Measurements from ENCODE around the gene ROGDI.

Gene ROGDI, protein sequence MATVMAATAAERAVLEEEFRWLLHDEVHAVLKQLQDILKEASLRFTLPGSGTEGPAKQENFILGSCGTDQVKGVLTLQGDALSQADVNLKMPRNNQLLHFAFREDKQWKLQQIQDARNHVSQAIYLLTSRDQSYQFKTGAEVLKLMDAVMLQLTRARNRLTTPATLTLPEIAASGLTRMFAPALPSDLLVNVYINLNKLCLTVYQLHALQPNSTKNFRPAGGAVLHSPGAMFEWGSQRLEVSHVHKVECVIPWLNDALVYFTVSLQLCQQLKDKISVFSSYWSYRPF
- 1.1 to 5.0 (median 2.4) reads per million in 3 experiments for total RNA-seq

DNA sequence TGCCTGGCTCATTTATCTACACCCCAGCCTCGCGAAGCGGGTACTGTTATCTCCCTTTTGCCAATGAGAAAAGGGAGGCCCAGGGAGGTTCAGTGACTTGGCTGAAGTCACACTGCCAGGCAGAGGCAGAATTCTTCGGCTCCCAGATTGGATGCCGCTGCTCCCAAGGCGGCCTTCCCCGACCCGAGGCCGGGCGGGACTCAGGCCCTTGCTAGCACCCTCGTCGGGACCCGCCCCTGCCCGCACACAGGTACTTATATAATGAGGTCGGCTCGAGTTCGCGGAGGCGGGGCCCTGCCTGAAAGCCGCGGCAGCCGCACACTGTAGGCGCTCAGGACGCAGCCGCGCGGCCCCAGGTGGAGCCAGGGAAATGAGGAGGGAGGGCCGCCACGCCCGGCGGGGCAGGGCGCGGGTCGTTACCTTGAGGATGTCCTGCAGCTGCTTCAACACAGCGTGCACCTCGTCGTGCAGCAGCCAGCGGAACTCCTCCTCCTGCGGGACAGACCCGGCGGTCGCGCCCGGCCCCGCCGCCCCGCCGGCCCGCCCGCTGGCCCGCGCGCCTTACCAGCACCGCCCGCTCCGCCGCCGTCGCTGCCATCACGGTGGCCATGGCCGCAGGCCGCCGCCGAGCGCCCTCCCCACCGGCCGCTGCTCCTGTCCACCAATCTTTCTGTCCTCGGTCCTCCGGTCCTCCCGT, at the start of gene ROGDI:
Gene ROGDI (minus strand): TSS at position 672 of the 697 bp plus-strand sequence. CDS start 62 bp downstream, at position 610.
- peak; percentile 89 for DNase-seq

DNA sequence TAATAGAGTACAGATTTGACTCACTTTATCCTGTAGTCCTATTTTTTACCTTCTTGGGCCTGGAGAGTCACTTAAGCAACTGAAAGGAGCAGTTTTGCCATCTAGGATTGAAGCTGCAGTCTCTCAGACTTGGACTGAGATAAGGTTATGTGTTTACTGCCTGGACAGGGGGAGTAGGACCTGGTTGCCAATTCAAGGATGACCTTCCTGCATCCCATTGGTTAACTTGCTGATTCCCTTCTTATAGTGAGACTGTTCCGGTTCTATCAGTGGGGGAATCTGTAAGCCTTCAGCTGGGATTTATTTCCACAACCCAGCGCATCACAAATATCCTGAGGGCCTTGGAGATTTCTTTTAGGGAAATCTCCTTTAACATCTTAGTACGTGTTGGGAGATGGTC, 47.8 kb upstream of the ROGDI start:
- DNase-seq, result no peak

DNA sequence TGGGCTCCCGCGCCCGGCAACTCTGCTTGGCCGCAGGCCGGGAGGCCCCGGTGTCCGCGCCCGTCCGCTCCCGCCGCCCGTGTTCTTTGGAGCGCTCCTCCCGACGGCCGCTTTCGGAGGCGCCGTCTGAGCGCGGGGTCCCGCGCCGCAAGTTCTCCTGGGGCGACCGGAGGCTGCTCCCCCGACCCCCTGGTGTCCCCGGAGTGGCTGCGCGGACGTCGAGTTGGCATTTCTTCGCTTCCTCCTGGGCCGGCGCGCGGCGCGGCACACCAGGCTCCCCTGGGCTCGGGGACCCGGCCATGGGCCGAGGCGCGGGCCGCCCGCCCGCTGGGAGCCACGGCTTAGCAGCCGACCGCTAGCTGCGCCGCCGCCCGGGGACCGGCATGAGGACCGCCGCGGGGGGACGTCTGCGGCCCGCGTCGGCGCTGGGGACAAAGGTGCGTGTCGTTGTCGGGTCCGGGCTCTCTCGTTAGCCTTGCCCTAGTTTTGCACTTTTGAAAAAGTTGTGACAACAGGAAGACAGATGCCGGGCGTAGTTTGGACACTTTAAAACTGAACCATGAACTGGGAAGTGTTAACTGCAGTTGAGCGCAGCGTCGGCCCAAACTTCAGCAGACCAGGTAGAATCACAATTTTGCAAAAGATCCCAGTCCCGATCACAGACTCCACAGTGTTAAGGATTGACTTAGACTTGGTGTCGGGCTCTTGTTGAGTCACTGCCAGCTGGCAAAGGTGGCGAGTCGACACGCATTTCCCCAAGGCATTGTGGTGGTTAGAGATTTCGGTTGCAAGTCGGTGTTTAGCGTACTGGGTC, 45.5 kb upstream of the ROGDI start:
- peak; percentile 29 for DNase-seq

DNA sequence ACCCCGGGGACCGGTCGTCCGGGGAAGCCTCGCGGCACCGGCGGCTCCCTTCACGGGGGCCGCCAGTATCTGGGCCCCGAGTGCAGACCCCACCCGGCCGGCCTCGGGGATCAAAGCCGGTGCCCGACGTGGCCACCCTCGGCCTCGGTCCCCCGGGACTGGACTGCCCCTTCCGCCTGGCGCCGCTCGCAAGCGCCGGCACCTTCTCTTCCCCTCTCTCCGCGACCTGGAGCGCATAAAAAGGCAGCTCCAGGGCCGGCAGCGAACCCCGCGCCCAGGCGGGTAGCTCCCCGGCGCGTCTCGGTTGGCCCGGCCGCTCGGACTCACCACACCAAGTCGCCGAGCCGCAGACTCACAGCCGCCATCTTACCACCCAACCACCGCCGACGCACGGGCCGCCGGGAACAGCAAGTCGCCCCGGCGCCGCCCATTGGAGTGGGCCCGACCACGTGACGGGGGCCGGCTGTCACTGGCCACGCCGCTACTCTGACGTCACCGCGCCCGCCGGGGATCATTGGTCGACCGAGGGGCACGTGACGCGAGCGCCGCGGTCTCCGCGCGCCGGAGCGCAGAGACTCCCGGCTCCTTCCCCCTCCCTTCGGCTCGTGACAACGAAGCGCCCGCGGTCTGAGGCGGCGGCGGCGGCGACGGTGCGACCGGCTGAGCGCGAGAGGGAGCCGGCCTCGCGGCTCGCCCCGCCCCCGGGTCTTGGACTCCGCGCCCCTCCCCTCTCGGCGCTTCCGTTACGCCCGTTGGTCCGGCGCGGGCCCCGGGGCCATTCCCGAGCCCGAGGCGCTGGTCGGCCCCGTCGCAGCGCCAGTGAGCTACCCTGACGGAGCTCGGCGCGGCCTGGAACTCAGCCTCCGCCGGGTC, 44.7 kb upstream of the ROGDI start, which contains the start of the genes GLYR1 and UBN1:
Gene GLYR1 (minus strand): TSS at position 388 of the 873 bp plus-strand sequence. CDS start 23 bp downstream, at position 365.
Gene UBN1 (plus strand): TSS at position 581 of the 873 bp plus-strand sequence. CDS start 5,437 bp downstream, outside the sequence.
- peak; percentile 99 for DNase-seq

DNA sequence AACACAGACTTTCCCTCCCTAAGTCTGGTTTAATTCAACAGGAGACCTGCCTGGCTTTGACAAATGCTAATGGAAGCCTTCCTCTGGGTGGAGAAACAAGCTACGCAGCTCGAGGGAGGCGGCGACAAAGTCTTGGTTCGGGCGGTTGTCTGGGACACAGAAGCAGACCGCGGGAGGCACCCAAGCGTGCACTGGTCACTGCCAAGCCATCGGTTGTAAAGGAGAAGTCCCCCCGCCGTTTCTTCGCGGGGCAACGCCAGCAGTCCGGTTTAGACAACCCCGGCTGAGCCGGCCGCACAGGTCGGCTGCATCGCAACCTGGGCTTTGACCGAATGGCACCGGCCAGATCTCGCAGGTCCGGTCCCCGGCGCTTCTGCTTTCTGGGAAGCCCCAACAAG, 44.1 kb upstream of the ROGDI start:
- DNase-seq, result peak; percentile 15

DNA sequence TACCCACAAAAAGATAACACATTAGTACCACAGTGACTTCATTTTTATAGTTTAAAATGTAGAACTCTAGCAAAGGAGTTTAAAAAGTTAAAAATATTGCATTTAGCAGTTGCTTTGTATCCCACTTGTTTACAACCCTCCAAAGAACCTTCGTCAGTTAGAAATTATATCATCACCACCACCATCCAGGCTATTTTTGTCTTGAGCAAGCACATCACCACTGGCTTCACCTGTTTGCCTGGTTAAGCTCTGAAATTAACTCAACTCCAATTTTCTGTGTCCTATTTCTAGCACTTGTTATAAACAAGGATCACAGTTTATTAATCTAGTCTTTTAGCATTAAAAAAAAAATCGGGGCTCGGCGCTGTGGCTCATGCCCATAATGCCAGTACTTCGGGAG, 38.6 kb upstream of the ROGDI start:
- no peak for DNase-seq

DNA sequence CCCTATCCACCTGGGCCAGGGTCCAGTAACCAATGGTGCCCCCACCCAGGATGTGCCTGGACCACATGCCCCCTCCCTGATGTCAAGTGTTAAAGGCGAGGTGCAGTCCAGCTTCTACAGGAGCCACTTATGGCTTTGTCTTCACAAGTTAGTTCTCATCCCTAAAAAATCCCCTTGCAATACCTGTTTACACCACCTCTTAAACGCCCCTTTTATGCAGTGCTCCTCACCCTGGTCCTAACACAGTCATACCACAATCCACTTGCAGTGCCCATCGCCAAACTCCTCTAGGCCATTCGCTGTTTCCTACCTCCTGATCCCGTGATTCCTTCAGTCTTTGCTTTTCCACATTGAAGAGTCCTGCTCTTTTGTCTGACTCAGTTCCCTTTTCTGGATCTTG, 37.5 kb upstream of the ROGDI start:
- no peak for DNase-seq

DNA sequence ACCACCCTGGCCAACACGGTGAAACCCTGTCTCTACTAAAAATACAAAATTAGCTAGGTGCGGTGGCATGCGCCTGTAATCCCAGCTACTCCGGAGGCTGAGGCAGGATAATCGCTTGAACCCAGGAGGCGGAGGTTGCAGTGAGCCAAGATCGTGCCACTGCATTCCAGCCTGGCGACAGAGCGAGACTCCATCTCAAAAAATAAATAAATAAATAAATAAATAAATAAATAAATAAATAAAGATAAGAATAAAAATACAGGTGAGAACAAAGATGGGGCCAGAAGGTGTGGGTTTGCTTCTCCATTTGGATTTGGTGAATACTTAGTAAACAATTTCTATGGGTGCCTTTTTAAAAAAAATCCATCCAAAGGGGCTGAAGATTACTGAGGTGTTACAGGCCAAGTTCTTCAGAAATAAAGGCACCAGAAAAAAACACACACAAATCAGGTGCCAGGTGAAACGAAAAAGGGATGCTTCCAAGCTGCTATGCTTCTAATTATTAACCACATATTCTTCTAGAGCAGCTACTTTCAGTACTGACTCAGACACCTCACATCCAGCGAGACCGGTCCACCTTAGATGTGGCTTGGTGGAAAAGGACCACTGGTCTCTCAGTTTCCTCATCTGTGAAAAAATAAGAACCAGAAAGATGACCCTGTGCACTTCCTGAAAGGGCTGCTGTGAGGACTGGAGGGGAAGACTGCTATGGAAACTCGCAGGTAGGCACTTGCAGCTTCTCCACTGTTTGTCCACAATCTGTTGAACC, 35.5 kb upstream of the ROGDI start:
- no peak for DNase-seq

DNA sequence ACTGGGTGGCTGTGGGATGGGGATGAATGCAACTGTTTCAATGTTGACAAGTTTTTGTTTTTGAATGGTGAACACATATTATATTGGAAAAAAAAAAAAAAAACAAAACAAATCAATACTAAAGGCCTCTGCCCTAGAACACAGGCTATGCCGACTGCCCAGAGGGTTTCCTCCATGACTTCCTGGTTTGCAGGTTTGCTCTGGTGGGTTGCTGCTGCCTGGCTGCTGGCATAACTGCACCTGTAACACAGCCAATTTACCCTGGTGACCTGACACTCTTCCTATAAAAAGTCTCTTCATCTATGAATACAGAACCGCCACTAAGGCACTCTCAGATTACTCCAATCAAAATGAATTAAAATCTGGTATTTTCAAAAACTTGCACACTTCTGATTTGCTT, 34.3 kb upstream of the ROGDI start:
- DNase-seq, result no peak

DNA sequence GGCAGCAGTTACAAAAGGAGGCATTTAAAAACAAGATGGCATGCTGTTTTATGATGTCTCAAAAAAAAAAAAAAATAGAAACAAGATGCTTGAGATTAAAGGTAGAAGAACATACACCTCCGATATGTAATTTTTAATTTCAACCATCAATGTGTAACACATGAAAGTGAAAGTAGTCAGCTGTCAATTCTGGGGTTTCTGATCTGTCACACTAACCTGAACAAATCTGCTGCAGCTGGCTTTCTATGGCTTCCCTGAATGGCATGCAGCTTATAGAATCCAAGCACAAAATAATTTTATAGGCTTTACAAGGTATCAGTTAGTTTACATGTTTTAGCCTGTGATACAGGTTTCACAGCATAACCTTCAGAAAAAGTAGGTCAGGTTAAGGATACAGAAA, 31.2 kb upstream of the ROGDI start:
- no peak for DNase-seq

DNA sequence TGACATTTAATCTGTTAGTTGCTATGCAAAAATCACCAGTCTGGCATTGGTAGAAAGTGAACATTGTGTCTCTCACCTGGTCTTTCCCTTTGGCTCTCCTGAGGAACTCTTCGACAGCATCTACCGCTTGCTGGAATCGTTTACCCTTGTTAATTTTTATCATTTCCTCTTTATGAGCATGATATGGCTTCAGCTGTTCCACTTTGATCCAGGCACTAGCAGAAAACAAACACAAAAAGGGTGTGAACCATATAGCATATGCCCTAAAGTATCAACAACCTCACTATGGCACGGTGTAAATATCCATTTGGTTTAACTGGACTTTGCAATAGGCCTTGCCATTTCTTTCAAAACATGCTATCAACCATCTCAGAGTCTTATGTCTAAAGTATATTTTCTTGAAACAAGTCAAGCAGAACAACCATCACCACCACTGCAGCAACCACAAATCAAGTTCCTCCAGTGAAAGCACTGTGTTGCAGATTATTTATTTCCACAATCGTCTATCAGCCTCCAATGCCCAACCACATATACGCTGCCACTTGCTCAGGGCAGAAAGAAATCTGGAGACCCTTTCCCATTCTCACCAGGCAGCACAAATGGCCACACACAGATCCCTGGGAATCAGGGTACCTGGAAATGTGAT, 30.4 kb upstream of the ROGDI start:
- no peak for DNase-seq

DNA sequence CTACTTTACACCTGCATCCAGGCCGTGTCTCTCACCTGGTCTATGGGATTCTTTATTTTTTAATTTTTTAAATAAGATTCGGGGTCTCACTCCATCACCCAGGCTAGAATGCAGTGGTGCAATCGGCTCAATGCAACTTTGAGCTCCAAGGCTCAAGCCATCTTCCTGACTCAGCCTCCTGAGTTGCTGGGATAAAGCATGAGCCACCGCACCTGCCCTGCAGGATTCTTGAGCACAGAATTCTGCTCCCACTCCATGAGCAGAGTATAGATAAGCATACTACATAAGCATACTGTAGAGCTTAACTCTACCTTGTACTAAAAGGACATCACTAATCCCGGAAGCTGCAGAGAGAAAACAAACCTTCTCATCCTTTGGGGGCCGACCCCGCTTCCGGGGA, 29.2 kb upstream of the ROGDI start:
- no peak for DNase-seq

DNA sequence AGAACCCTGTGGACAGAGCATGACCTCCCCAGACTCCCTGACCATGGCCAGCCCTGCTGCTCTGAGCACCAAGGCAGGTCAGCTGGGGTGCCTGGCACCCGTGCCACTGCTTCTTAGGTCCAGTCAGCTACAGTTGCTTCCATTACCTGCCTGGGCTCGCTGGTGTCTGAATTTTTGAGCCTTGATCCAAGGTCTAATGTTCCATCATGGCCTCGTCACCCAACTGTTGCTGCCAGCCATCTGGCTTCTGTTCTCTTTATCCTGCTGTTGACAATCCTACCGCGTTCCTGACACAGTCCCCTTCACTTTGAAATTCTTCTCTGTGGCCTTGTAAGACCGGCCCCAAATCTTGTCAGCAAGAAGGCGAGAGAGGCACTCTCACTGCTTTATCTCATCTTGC, 28.0 kb upstream of the ROGDI start:
- DNase-seq, result no peak

DNA sequence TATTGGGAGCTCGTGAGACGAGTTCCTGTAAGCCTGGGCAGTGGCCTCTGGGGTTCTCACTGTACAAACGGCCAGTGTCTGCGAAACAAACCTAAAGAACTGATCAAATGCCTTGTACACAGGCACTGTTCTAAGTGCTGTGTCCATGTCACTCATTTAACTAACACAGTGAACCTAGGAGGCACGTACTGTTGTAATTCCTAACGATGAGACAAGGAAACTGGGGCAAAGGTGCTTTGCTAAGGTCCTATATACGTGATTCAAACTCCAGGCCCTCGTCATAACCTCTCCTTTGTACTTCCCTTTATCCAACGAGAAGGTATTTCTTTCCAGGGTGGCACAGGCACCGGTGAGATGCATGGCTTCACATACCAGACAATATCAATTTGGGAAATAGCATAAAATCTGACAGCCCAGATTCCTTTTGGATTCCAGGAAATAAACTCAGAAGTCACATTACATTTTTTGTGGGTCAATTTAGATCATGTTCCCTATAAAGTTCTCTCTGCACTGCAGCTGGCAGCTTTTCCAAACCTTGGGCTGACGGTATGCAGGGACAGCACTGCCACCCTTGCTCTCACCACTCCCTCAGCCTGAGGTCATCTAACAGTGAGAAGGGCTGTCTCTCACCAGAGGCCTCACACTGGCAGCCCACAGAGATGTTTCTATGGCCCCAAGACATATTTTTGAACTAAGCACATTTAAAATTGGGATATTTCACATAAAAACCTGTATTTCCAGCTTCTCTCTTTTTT, 26.3 kb upstream of the ROGDI start:
- no peak for DNase-seq

DNA sequence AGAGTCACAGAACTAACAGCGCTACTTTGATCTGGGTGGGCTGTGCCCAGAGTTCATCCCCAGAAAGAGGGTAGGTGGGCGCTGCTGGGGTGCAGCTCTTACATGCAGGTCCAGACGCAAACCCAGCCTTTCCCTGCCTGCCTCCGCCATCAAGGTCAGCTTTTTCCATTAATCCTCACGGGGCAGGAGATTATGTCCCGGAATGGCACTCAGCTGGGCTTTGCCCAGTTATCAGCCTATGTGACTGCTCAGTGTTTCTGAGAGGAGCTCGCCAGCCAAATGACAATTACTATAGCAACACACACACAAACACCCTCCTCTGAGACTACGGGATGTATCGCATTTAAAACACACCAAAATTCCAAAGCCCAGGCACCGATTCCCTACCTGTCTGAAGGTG, 24.5 kb upstream of the ROGDI start:
- no peak for DNase-seq

DNA sequence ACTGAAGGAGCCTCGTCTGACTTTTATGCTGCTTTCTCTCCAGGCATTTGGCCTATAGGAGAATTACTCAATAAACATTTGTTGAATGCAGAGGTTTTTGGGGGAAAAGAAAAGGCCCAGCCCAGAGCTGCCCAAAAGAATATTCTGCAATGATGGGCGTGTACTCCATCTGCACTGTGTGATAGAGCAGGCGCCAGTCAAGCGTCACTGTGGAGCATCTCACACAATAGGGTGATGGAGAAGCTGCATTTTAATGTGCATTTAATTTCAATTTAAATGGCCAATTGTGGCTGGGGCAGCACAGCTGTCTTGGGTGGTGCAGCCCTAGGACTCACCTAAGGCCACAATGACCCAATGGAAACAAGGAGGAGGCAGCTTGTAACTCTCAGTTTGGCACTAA, 24.1 kb upstream of the ROGDI start:
- no peak for DNase-seq

DNA sequence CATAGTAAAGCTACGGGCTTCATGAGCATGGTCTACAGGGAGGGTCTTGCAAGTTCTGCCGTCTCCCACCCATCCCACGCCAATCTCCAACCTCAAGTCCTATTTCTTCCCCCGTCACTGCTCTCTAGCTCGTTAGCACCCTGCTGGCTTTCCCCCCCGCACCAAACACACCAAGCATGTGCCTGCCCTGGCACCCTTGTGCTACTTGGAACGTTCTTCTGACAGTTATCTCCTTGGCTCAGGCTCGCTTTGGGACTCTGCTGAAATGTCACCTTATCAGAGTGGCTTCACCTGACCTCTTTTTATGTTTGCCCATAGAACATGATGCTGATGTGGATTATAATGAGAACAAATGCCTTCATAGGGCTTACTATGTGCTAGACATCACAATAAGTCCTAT, 22.8 kb upstream of the ROGDI start:
- no peak for DNase-seq

DNA sequence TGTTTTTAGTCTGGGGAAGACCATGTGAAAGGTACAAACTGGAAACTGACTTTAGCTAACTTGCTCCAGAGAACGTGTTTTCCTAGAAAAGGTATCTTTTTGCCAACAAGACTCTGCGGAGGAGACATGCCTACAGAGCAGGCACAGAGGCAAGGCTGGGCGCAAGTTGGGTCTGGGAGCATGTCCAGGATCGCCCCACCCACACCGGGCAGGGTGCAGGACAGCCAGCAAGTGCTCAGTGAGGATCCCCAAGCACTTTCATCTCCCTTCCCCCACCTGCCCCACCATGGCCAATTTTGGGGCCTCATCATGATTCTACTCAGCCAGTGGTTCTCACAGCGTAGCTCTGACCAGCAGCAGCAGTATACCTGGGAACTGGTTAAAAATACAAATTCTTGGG, 18.2 kb upstream of the ROGDI start:
- DNase-seq, result no peak

DNA sequence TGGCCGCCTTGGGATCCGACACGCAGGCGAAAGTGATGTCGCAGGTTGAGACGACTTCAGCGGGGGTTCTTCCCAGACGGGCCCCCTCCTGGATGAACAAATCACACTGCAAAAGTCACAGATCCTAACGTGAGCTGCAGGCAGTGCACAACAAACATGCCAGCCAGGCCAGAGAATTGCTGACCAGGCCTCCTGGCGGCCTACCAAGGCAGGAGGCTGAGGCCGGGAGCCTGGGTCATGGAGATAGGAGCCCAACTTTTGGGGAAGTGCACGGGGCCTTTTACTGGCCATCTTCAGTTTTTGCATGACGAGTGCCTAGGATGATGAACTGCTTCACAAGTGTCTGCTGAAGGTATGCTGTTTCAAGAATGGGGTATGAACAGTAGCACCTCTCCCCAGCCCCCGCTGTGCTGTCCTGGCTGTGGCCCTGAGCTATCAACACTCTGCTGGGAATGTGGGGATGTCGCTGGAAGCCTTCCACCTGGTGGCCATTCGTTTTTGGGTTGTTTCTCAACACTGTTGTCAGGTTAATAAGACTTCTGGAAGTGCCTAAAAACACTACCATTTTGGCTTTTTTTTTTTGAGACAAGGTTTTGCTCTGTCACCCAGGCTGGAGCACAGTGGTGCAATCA, 12.2 kb upstream of the ROGDI start:
- DNase-seq, result no peak

DNA sequence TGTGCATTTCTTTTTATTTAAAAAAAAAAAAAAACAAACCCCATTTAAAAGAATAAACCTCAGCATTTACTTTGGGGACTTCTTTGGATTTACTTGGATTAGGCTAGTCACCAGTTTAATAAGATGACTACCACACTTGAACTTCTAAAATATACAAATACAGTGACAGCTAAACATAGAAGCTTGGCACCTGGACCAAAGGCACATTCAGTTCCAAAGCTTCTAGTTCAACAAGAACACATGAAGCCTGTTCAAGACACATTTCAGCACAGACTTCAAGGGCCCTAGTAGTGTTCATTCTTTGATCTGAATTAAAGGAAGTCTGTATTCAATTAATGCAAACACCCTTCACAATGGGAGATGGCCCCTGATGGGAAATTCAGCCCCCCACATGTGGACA, 11.6 kb upstream of the ROGDI start:
- no peak for DNase-seq
